Measurements from ENCODE around the gene PLLP. TPM values are rescaled to one million over a fixed set of nuclear protein-coding genes. Genes with fewer than 3 reads are reported as not detected.
A peak's percentile ranks its signal among the peaks of the same experiment; 100 is the strongest.

PLLP gene
- total RNA-seq, 2 donors from 2014 or later, result 11.6 to 16.7 TPM

DNA sequence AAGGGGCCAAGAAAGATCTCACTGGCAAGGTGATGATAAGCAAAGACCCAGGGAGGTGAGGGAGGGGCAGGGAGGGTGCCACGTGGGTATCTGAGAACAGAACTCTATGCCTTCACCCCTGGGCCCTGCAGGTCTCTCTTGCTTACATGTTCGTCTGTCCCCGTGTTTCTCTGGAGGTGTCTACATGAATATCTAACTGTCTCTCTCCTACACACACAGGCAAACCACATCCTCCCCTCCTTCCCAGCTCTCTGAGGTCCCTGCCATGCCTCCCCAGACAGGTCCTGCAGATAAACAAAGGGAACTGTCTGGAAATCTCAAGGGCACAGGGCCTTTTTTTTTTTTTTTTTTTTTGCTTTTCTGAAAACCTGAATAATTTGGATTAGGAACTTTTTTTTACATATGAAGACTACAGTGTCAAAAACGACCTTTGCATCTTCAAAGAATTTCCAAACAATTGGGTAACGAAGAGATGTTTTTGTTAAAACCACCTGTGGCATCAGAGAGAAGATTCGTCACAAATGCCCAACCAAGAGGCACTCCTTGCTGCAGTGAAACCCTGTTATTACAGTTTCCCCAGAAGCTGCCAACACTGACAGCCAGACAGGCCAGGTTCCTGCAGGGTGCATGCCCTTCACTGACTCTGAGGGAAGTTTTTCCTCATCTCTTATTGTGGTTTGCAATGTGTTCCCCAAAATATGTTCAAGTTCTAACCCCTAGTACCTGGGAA lies 17.8 kb downstream of the PLLP start:
- TF ChIP-seq, protein P1, sequence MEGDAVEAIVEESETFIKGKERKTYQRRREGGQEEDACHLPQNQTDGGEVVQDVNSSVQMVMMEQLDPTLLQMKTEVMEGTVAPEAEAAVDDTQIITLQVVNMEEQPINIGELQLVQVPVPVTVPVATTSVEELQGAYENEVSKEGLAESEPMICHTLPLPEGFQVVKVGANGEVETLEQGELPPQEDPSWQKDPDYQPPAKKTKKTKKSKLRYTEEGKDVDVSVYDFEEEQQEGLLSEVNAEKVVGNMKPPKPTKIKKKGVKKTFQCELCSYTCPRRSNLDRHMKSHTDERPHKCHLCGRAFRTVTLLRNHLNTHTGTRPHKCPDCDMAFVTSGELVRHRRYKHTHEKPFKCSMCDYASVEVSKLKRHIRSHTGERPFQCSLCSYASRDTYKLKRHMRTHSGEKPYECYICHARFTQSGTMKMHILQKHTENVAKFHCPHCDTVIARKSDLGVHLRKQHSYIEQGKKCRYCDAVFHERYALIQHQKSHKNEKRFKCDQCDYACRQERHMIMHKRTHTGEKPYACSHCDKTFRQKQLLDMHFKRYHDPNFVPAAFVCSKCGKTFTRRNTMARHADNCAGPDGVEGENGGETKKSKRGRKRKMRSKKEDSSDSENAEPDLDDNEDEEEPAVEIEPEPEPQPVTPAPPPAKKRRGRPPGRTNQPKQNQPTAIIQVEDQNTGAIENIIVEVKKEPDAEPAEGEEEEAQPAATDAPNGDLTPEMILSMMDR (IDR thresholded peaks at IDR 0.05), result no peak
- Histone ChIP-seq H3K27ac (peak overlapping the region; percentile 82), H3K9ac (ENCODE audit: low read depth in 2 of 2, low read length in 2 of 2) (peak overlapping the region in 1 of 2 donors; percentile 62), H3K27me3 (no peaks in the 10 kb centered on the region), H3K4me1 (peaks cover 8% of the 10 kb centered on the region), H3K4me3 (no peak overlapping the region), H3K9me3 (no peaks in the 10 kb centered on the region), H3K36me3 (no peaks in the 10 kb centered on the region)
- intact Hi-C loops (cut with DNase I), result no loop called here
- peak; percentile 29 for DNase-seq

DNA sequence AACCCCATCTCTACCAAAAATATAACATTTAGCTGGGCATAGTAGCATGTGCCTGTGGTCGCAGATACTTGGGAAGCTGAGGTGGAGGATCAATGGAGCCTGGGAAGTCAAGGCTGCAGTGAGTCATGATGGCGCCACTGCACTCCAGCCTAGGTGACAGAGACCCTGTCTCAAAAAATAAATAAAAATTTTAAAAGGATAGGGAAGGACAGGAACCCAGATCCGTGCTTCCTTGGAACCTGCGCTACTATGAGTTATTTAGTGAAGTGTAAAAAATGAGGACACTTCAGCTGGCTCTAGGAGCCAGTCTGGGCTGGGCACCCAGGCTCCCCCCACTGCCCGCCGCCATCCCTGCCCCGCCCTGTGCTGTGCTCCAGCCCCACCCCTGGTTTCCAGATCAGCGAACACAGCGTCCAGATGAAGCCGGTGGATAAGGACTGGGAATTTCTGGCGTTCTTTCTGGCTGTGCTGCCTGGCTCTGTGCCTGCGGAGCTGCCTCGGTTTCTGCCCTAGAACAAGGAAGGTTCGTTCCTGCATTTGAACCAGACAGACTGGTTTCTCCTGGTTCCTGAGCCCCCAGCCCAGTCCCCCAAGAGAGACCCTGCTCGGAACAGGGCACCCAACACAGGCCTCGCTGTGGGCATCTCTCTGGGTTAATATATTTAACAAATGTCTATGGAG lies 18.5 kb downstream of the PLLP start:
- TF ChIP-seq, protein P1 (IDR thresholded peaks at IDR 0.05), result no peak
- Histone ChIP-seq H3K27ac (peak overlapping the region; percentile 82), H3K4me1 (peaks cover 8% of the 10 kb centered on the region), H3K36me3 (no peaks in the 10 kb centered on the region), H3K27me3 (no peaks in the 10 kb centered on the region), H3K9me3 (no peaks in the 10 kb centered on the region), H3K4me3 (no peak overlapping the region), H3K9ac (ENCODE audit: low read depth in 2 of 2, low read length in 2 of 2) (peak overlapping the region in 1 of 2 donors; percentile 62)
- DNase-seq, result peak; percentile 90
- intact Hi-C loops (cut with DNase I), result no loop called here

DNA sequence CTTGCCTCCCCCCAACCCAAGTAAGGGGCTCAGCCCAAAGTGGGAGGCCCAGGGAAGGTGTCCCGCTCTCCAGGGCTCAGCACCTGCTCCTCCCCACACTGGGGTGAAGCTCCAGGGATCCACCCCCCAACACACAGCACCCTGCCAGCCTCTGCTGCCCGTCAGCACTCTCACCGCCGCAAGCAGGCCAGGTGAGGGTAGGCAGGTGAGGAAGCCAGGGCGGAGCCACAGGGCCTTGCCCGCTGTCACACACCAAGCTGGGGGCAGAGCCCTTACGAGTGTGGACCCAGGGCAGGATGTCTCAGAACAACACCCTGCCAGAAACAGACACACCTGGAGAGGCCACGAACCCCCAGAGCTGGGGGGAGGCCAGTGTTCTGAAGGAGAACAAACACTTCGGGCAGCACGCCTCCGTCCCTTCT lies 19.5 kb downstream of the PLLP start:
- TF ChIP-seq, protein P1 (IDR thresholded peaks at IDR 0.05), result no peak
- H3K9me3 ChIP-seq, result no peaks in the 10 kb centered on the region
- no peaks in the 10 kb centered on the region for H3K36me3 ChIP-seq
- peak overlapping the region in 1 of 2 donors; percentile 16 for H3K9ac ChIP-seq (ENCODE audit: low read depth in 2 of 2, low read length in 2 of 2)
- peaks cover 8% of the 10 kb centered on the region for H3K4me1 ChIP-seq
- intact Hi-C loops (cut with DNase I), result no loop called here
- no peak overlapping the region for H3K4me3 ChIP-seq
- H3K27me3 ChIP-seq, result no peaks in the 10 kb centered on the region
- H3K27ac ChIP-seq, result peak overlapping the region; percentile 82
- DNase-seq, result peak; percentile 80

DNA sequence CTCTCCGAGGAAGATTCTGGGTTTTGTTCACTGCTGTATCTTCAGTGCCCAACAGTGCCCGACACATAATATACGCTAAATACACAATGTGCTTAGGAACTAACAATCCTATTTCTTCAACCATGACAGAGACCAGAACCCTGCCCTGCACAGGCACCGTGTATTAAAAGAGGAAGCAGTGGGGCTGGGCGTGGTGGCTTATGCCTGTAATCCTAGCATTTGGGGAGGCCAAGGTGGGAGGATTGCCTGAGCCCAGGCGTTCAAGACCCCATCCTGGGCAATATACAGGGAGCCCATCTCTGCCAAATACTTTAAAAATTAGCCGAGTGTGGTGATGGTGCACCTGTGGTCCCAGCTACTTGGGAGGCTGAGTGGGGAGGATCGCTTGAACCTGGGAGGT lies 20.1 kb downstream of the PLLP start:
- Histone ChIP-seq H3K27ac (peak overlapping the region; percentile 82), H3K36me3 (no peaks in the 10 kb centered on the region), H3K4me3 (no peak overlapping the region), H3K9me3 (no peaks in the 10 kb centered on the region), H3K9ac (ENCODE audit: low read depth in 2 of 2, low read length in 2 of 2) (no peak overlapping the region), H3K27me3 (no peaks in the 10 kb centered on the region), H3K4me1 (peaks cover 8% of the 10 kb centered on the region)
- intact Hi-C loops (cut with DNase I), result no loop called here
- TF ChIP-seq, protein P1 (IDR thresholded peaks at IDR 0.05), result no peak
- no peak for DNase-seq

DNA sequence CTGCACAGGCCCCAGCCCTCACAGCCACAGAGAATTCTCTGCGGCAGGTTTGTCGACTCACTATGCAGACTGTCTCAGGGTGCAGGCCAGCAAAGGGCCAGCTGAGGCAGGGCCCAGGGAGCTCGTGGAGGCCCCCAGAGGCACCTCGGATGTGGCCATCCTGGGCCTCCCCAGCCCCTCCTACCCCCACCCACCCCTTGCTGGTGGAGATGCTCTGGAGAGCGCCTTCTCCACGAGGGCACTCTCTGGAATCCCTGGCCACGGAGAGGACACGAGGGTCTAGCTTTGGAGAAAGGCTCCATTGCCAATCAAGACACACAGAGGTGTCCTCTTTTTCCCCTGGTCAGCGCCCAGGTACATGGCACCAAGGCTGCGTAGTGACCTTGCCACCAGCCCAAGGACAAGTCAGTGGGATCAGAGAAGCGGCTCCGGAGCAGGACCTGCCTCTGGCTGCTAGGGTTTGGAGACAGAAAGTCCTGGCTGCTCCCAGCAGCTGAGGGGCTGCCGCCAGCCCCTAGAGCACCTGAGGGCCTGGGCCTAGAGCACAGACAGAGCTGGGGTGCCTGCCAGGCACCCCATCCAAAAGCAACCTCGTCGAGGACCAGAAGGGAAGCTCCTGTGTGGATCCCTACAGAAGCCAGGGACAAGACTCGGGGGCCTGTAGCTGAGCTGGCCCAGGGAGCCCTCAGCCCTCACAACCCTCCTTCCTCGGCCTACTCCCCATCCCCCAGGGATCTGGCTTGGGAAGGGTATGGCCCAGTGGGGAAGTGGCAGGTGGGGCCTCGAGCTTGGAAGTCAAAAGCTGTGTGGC lies 20.7 kb downstream of the PLLP start:
- intact Hi-C loops (cut with DNase I), result no loop called here
- no peak overlapping the region for H3K27ac ChIP-seq
- H3K4me3 ChIP-seq, result no peak overlapping the region
- H3K9me3 ChIP-seq, result no peaks in the 10 kb centered on the region
- no peak for DNase-seq
- TF ChIP-seq, protein P1 (IDR thresholded peaks at IDR 0.05), result no peak
- H3K4me1 ChIP-seq, result peaks cover 5% of the 10 kb centered on the region
- H3K36me3 ChIP-seq, result no peaks in the 10 kb centered on the region
- no peaks in the 10 kb centered on the region for H3K27me3 ChIP-seq
- H3K9ac ChIP-seq (ENCODE audit: low read depth in 2 of 2, low read length in 2 of 2), result no peak overlapping the region
